ENCODE results near the gene NCKAP5L. TPM values are rescaled to one million over a fixed set of nuclear protein-coding genes. Genes with fewer than 3 reads are reported as not detected.

NCKAP5L gene
- total RNA-seq, 4 donors from 2014 or later, result 8.4 to 15.5 (median 10.4) TPM

GRCh38 chr12:49871263-49871561 is 43.0 kb upstream of the NCKAP5L start:
- Histone ChIP-seq H3K4me1 (peaks cover 10 to 19% of the 10 kb centered on the region in 2 donors), H3K4me3 (no peak overlapping the region), H3K27ac (no peak overlapping the region), H3K27me3 (no peaks in the 10 kb centered on the region), H3K9me3 (no peaks in the 10 kb centered on the region), H3K36me3 (no peaks in the 10 kb centered on the region)
- TF ChIP-seq CTCF (IDR thresholded peaks at IDR 0.05 in 4 of 5, conservative IDR thresholded peaks at IDR 0.05 in 1 of 5) (no peak), POLR2A (IDR thresholded peaks at IDR 0.05) (no peak)
- no peak for DNase-seq
- intact Hi-C loops (cut with DNase I; ENCODE audit: low total_unique reads), result no loop called here
- in situ Hi-C loops (cut with MboI; ENCODE audit: low sequenced_read_pairs in 4 of 4), result no loop called here
- ATAC-seq, result no peak

GRCh38 chr12:49870501-49871262 is 42.5 kb upstream of the NCKAP5L start:
- TF ChIP-seq POLR2A (IDR thresholded peaks at IDR 0.05) (no peak), CTCF (IDR thresholded peaks at IDR 0.05 in 4 of 5, conservative IDR thresholded peaks at IDR 0.05 in 1 of 5) (no peak)
- no peaks in the 10 kb centered on the region for H3K9me3 ChIP-seq
- H3K27ac ChIP-seq, result no peak overlapping the region
- ATAC-seq, result no peak
- no peaks in the 10 kb centered on the region for H3K36me3 ChIP-seq
- H3K27me3 ChIP-seq, result no peaks in the 10 kb centered on the region
- in situ Hi-C loops (cut with MboI; ENCODE audit: low sequenced_read_pairs in 4 of 4), result no loop called here
- no peak for DNase-seq
- intact Hi-C loops (cut with DNase I; ENCODE audit: low total_unique reads), result no loop called here
- peaks cover 10 to 19% of the 10 kb centered on the region in 2 donors for H3K4me1 ChIP-seq
- no peak overlapping the region for H3K4me3 ChIP-seq

GRCh38 chr12:49869816-49870500 is 41.7 kb upstream of the NCKAP5L start:
- no peaks in the 10 kb centered on the region for H3K9me3 ChIP-seq
- peak overlapping the region; percentile 25 to 41 (median 38) for H3K27ac ChIP-seq
- TF ChIP-seq POLR2A (IDR thresholded peaks at IDR 0.05), result no peak
- no peak for TF ChIP-seq CTCF (IDR thresholded peaks at IDR 0.05 in 4 of 5, conservative IDR thresholded peaks at IDR 0.05 in 1 of 5)
- H3K27me3 ChIP-seq, result no peaks in the 10 kb centered on the region
- ATAC-seq, result no peak
- in situ Hi-C loops (cut with MboI; ENCODE audit: low sequenced_read_pairs in 4 of 4) (no loop called here), intact Hi-C loops (cut with DNase I; ENCODE audit: low total_unique reads) (loop anchor here (10.0 kb wide), 2 partner anchors 95 to 185 kb away; partner anchors contain the start of genes AQP5 and ASIC1)
- H3K4me1 ChIP-seq, result peaks cover 10 to 19% of the 10 kb centered on the region in 2 donors
- DNase-seq, result no peak
- no peak overlapping the region for H3K4me3 ChIP-seq
- H3K36me3 ChIP-seq, result no peaks in the 10 kb centered on the region

- H3K27ac ChIP-seq, result peak overlapping the region; percentile 25 to 41 (median 40)
- intact Hi-C loops (cut with DNase I; ENCODE audit: low total_unique reads), result loop anchor here (10.0 kb wide), 2 partner anchors 96 to 186 kb away; partner anchors contain the start of genes AQP5 and ASIC1
- peaks cover 10 to 19% of the 10 kb centered on the region in 2 donors for H3K4me1 ChIP-seq
Measured at GRCh38 chr12:49868952-49869815, 41.0 kb upstream of the NCKAP5L start.

More at GRCh38 chr12:49868952-49869815, 41.0 kb upstream of the NCKAP5L start:
- ATAC-seq (peak; percentile 72 to 75), DNase-seq (peak; percentile 51 to 71)
- H3K4me3 ChIP-seq, result no peak overlapping the region
- in situ Hi-C loops (cut with MboI; ENCODE audit: low sequenced_read_pairs in 4 of 4), result no loop called here
- H3K9me3 ChIP-seq, result no peaks in the 10 kb centered on the region
- H3K27me3 ChIP-seq, result no peaks in the 10 kb centered on the region
- TF ChIP-seq CTCF (IDR thresholded peaks at IDR 0.05 in 4 of 5, conservative IDR thresholded peaks at IDR 0.05 in 1 of 5) (no peak), POLR2A (IDR thresholded peaks at IDR 0.05) (no peak)
- no peaks in the 10 kb centered on the region for H3K36me3 ChIP-seq
